K562 (cell line): ENCODE results near the gene PPP6C. TPM values are rescaled to one million over a fixed set of nuclear protein-coding genes. Genes with fewer than 3 reads are reported as not detected.
A peak's percentile ranks its signal among the peaks of the same experiment; 100 is the strongest.

Source experiments
- ATAC-seq: fragments of 200-7000 bp; cut with Tn5 transposase; 3 replicates; pipeline ENCODE4 v1.9.1; 2020; ENCODE audit warnings: moderate library complexity
- BruUV-seq: library from RNA; stranded (reverse); fragments of 400-500 nt; replicated peaks from 2 replicates; lab custom pipeline; 2021; lab: Mats Ljungman, UMichigan
- CTCF ChIA-PET: fragments of 300-600 bp; formaldehyde crosslinking; extraction: SDS; loops from one replicate; lab custom pipeline; 2021; ENCODE audit warnings: low intra/inter-chr PET ratio; lab: Yijun Ruan, JAX
- POLR2A ChIA-PET: fragments of 300-600, 350-650 bp; sonication (Branson Sonifier 250); formaldehyde crosslinking; extraction: SDS; loops from one replicate; lab custom pipeline; 2021; ENCODE audit warnings: antibody characterized with exemption, inconsistent platforms; lab: Yijun Ruan, JAX
- DNase-seq, 4 experiments: peaks; one replicate each; pipeline versions ENCODE4 v3.0.0 to v3.0.0-alpha.2; 2011 to 2018; ENCODE audit warnings: low spot score in 3 of 4, mixed read lengths in 3 of 4; ENCODE audit errors: extremely low read depth in 1 of 4
- FAIRE-seq: peaks from 2 replicates; lab custom pipeline; 2011; peaks lifted over from hg19 to GRCh38; lab: Jason Lieb, UNC
- H2AFZ ChIP-seq: 2 replicates; pipeline ENCODE4 v1.6.0; 2011; ENCODE audit warnings: low read depth, low read length, control low read depth, inconsistent platforms
- H3K27ac ChIP-seq: fragments of 200-600 bp; 3 replicates; pipeline ENCODE4 v1.8.0; 2011; ENCODE audit warnings: low read depth, mild to moderate bottlenecking, control low read depth, inconsistent platforms, low read length, moderate library complexity, mixed read lengths; ENCODE audit errors: extremely low read depth
- H3K27me3 ChIP-seq, 2 experiments: fragments of 300-600 bp in 1 of 2; 2 replicates in 1 of 2; 3 replicates in 1 of 2; pipeline versions ENCODE4 v1.6.0 to v1.8.0; 2011; ENCODE audit warnings: inconsistent platforms in 2 of 2, low read length in 2 of 2, mild to moderate bottlenecking in 1 of 2, mixed read lengths in 1 of 2, moderate library complexity in 1 of 2; ENCODE audit not compliant: control insufficient read depth in 2 of 2, insufficient read depth in 2 of 2
- H3K36me3 ChIP-seq: fragments of 300-600 bp; 3 replicates; pipeline ENCODE4 v1.8.0; 2011; ENCODE audit warnings: mild to moderate bottlenecking, low read length, inconsistent platforms; ENCODE audit not compliant: control insufficient read depth, insufficient read depth
- H3K4me1 ChIP-seq, 2 experiments: fragments of 200-600 bp in 1 of 2; replicated peaks in 1 of 2; 2 replicates in 1 of 2; 3 replicates in 1 of 2; pipeline versions ENCODE4 v1.5.1 to v1.8.0; 2011; ENCODE audit warnings: inconsistent platforms in 2 of 2, low read length in 2 of 2, mild to moderate bottlenecking in 1 of 2, mixed read lengths in 1 of 2, moderate library complexity in 1 of 2; ENCODE audit not compliant: control insufficient read depth in 2 of 2, insufficient read depth in 2 of 2
- H3K4me2 ChIP-seq: 2 replicates; pipeline ENCODE4 v1.6.1; 2011; ENCODE audit warnings: low read length, control low read depth, inconsistent platforms, mixed read lengths; ENCODE audit not compliant: insufficient read depth
- H3K4me3 ChIP-seq: fragments of 200-600 bp; sonication (generic), shearing (Covaris generic); 2 replicates; pipeline ENCODE4 v1.5.1; 2016; ENCODE audit warnings: control low read depth, inconsistent platforms
- H3K79me2 ChIP-seq: fragments of 200-600 bp; 3 replicates; pipeline ENCODE4 v1.8.0; 2011; ENCODE audit warnings: low read length, inconsistent platforms; ENCODE audit not compliant: control insufficient read depth, insufficient read depth
- H3K9ac ChIP-seq, 2 experiments: 2 replicates each; pipeline versions ENCODE4 v1.6.0 to v1.6.1; 2011; ENCODE audit warnings: low read depth in 2 of 2, low read length in 2 of 2, control low read depth in 1 of 2, inconsistent platforms in 1 of 2, mild to moderate bottlenecking in 1 of 2, mixed read lengths in 1 of 2; ENCODE audit not compliant: insufficient read depth in 1 of 2
- H3K9me1 ChIP-seq: one replicate; pipeline ENCODE4 v1.6.0; 2011; ENCODE audit warnings: inconsistent platforms, mild to moderate bottlenecking, low read length, moderate library complexity; ENCODE audit not compliant: control insufficient read depth, insufficient read depth
- H3K9me3 ChIP-seq: replicated peaks from 2 replicates; pipeline ENCODE4 v1.5.1; 2011; ENCODE audit warnings: low read depth, low read length, inconsistent platforms; ENCODE audit not compliant: control insufficient read depth, insufficient read depth
- H4K20me1 ChIP-seq: replicated peaks from 2 replicates; pipeline ENCODE4 v1.6.1; 2011; ENCODE audit warnings: low read length, inconsistent platforms, mixed read lengths; ENCODE audit not compliant: control insufficient read depth, insufficient read depth
- CEBPG ChIP-seq, 3 experiments: fragments of 200-800 bp in 1 of 3; sonication (Bioruptor generic) in 1 of 3; sonication (generic) in 1 of 3; formaldehyde crosslinking in 1 of 3; IDR thresholded peaks in 2 of 3; conservative IDR thresholded peaks in 1 of 3; 2 replicates each; pipeline versions ENCODE4 v1.6.1 to v1.8.0; 2016 to 2022; ENCODE audit warnings: missing compliant biosample characterization in 2 of 3, missing genetic modification characterization in 2 of 3, mild to moderate bottlenecking in 1 of 3, missing genetic modification reagents in 1 of 3
- MCM5 ChIP-seq: fragments of 450-650 bp; IDR thresholded peaks from 2 replicates; pipeline ENCODE4 v1.6.1; 2016; ENCODE audit warnings: low read depth
- WGBS: fragments of 100-300 bp; shearing (Covaris generic); methylation state at CpG from one replicate; pipeline ENCODE4 v1.1.6; 2016; ENCODE audit warnings: low coverage, mixed read lengths; ENCODE audit not compliant: insufficient coverage; ENCODE audit errors: missing lambda C conversion rate; 5-methylcytosine and 5-hydroxymethylcytosine counted together
- in situ Hi-C: fragments of 300-500 bp; cut with MboI; formaldehyde crosslinking; loops from 4 replicates; pipeline ENCODE4 v1.15.0; 2018; ENCODE audit warnings: inconsistent platforms, mixed read lengths
- intact Hi-C: fragments of 100-400 bp; cut with micrococcal nuclease; formaldehyde crosslinking; loops from 2 replicates; pipeline ENCODE4 v1.14.2; 2022
- polyA plus RNA-seq, 8 experiments: library from polyadenylated mRNA; depleted of rRNA in 4 of 8; stranded (reverse) in 5 of 8; unstranded in 3 of 8; fragments of >200 nt; fragmentation: Nextera tagmentation in 2 of 8; fragmentation: Illumina TruSeq in 1 of 8; extraction: Ambion mirVana in 2 of 8; extraction: Trizol in 1 of 8; gene quantifications; 2 replicates each; pipeline versions ENCODE4 v1.2.1 to v1.2.3, GENCODE V29; 2011 to 2014; ENCODE audit warnings: inconsistent platforms in 1 of 8, missing spikeins in 1 of 8
- total RNA-seq, 7 experiments: library from RNA; depleted of rRNA in 6 of 7; stranded (reverse); fragments of >200 nt in 6 of 7; fragmentation: Illumina TruSeq in 2 of 7; extraction: Trizol in 2 of 7; gene quantifications; 2 replicates each; pipeline versions ENCODE4 v1.2.1 to v1.2.3, GENCODE V29; 2011 to 2021; ENCODE audit warnings: low replicate concordance in 1 of 7
- TF ChIP-seq, protein P1 (sequence below), 2 experiments: fragments of 450-650 bp in 1 of 2; sonication (generic) in 1 of 2; formaldehyde crosslinking in 1 of 2; IDR thresholded peaks in 1 of 2; conservative IDR thresholded peaks in 1 of 2; 2 replicates each; pipeline versions ENCODE4 v1.6.1 to v1.8.1; 2016 to 2023; ENCODE audit warnings: mild to moderate bottlenecking in 2 of 2, moderate library complexity in 2 of 2, inconsistent platforms in 1 of 2, missing genetic modification reagents in 1 of 2

The PPP6C gene
- total and polyA plus RNA-seq, 9 of the 15 experiments (the other 6 are each of a cell fraction or from before 2014, with no cell fraction given): 18.8 to 44.8 (median 38.3) TPM

DNA sequence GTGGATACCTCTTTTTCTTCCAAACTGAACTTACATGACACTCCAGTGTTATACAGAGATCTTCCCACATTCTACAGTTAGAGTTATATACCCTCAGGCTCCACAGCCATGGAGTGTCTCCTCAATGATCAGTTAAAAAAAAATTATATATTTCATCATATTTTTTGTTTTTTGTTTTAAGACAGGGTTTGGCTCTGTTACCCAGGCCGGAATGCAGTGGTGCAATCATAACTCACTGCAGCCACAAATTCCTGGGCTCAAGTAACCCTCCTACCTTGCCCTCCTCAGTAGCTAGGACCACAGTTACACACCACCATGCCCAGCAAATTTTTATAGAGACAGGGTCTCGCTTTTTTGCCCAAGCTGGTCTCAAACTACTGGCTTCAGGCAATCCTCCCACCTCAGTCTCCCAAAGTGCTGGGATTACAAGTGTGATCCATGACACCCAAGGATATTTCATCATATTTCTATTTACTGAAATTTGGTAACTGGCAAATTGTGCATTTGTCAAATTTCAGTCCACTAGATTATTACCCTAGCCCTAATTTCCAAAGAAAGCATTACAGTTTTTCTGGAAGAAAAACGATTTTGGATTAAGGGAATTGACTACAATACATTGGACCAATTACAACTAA is 28.2 kb downstream of the PPP6C start:
- no peaks in the 10 kb centered on the region; a peak in 1 of 5 replicates for H3K4me1 ChIP-seq
- H3K9ac ChIP-seq: no peak overlapping the region
- ATAC-seq (no peak), DNase-seq (no peak), FAIRE-seq (no peak)
- intact Hi-C loops (no loop called here), in situ Hi-C loops (no loop called here)
- CTCF ChIA-PET: no interaction called here
- 67% methylated on average over 3 of the region's 3 CpGs for WGBS
- H4K20me1 ChIP-seq: no peaks in the 10 kb centered on the region
- H2AFZ ChIP-seq: no peak overlapping the region
- TF ChIP-seq CEBPG (CRISPR knock-in tag; IDR thresholded peaks at IDR 0.05) (no peak), CEBPG (tag; conservative IDR thresholded peaks at IDR 0.05 in 1 of 2, IDR thresholded peaks at IDR 0.05 in 1 of 2) (0 out of 4 replicates have a peak, but pooled peaks have one; percentile 7 to 29), MCM5 (no peak)
- TF ChIP-seq, protein P1, sequence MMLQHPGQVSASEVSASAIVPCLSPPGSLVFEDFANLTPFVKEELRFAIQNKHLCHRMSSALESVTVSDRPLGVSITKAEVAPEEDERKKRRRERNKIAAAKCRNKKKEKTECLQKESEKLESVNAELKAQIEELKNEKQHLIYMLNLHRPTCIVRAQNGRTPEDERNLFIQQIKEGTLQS (IDR thresholded peaks at IDR 0.05): peak; percentile 27; the same call in 1 of the 2 replicates
- TF ChIP-seq, protein P1 (CRISPR knock-in tag; conservative IDR thresholded peaks at IDR 0.05): no peak
- H3K27ac ChIP-seq: no peak overlapping the region
- no peak overlapping the region for H3K4me2 ChIP-seq
- H3K9me3 ChIP-seq: no peaks in the 10 kb centered on the region
- H3K36me3 ChIP-seq: peaks cover 20% of the 10 kb centered on the region; the same call in 2 of the 3 replicates
- H3K4me3 ChIP-seq: no peak overlapping the region
- no TSS peak for BruUV-seq
- no peaks in the 10 kb centered on the region for H3K9me1 ChIP-seq
- POLR2A ChIA-PET: interaction anchor here (1.4 kb wide), 1 partner anchor 18 kb away, joined by 5 read pairs; the partner anchor contains the start of gene SCAI
- H3K27me3 ChIP-seq: no peaks in the 10 kb centered on the region
- peaks cover 28% of the 10 kb centered on the region; the same call in 2 of the 3 replicates for H3K79me2 ChIP-seq
